Lower leg skin (tissue), 4 donors: ENCODE data around the gene RPIA. TPM values are rescaled to one million over a fixed set of nuclear protein-coding genes. Genes with fewer than 3 reads are reported as not detected.
A peak's percentile ranks its signal among the peaks of the same experiment; 100 is the strongest.

ENCODE experiments used
- DNase-seq, 2 donors: peaks; one replicate each; pipeline ENCODE4 v3.0.0-alpha.2; 2019; ENCODE audit warnings: low spot score in 2 of 2
- H3K4me3 ChIP-seq: fragments of 200-600 bp; sonication (generic); 2 replicates; pipeline ENCODE4 v1.5.1; 2017; ENCODE audit warnings: mild to moderate bottlenecking, low read depth; ENCODE audit not compliant: poor library complexity, severe bottlenecking
- POLR2A ChIP-seq, 2 donors: fragments of 450-650 bp; IDR thresholded peaks; one replicate each; pipeline ENCODE4 v1.6.1; 2016 to 2017; ENCODE audit warnings: antibody characterized with exemption in 2 of 2, mild to moderate bottlenecking in 1 of 2, moderate library complexity in 1 of 2
- WGBS, 2 donors: methylation state at CpG; one replicate each; pipeline ENCODE4 v1.1.5; 2018; 5-methylcytosine and 5-hydroxymethylcytosine counted together
- intact Hi-C: fragments of 100-400 bp; cut with DNase I; formaldehyde crosslinking; loops from one replicate; pipeline ENCODE4 v1.15.0; 2023; ENCODE audit warnings: low total_unique reads
- total RNA-seq, 4 donors: library from RNA; depleted of rRNA; stranded (reverse); fragments of >200 nt; gene quantifications; one replicate each; pipeline ENCODE4 v1.1.0, GENCODE V29; 2016
- TF ChIP-seq, protein P1 (sequence below), 3 donors: fragments of 450-650 bp; IDR thresholded peaks; one replicate each; pipeline ENCODE4 v1.5.1; 2016; ENCODE audit warnings: antibody characterized with exemption in 3 of 3, mild to moderate bottlenecking in 3 of 3, moderate library complexity in 2 of 3

The RPIA gene
- total RNA-seq, 4 donors from 2014 or later, result 5.9 to 14.1 (median 8.5) TPM

DNA sequence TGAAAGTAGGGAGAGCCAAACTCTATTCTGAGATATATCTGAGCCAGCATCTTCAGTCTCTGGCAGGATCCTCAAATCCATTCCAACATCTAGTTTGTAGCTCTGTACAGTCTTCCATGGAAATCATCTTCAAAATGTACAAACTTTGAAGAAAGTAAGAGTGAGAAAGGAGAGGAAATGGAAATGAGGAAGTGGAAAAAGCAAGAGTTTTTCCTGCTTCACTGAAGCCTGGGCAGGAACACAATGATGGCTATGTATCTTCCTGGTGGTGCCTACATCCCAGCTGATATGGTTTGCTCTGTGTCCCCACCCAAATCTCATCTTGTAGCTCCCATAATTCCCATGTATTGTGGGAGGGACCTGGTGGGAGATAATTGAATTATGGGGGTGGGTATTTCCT is 4.1 kb upstream of the RPIA start:
- no peak overlapping the region for H3K4me3 ChIP-seq
- TF ChIP-seq POLR2A (IDR thresholded peaks at IDR 0.05), result no peak
- TF ChIP-seq, protein P1, sequence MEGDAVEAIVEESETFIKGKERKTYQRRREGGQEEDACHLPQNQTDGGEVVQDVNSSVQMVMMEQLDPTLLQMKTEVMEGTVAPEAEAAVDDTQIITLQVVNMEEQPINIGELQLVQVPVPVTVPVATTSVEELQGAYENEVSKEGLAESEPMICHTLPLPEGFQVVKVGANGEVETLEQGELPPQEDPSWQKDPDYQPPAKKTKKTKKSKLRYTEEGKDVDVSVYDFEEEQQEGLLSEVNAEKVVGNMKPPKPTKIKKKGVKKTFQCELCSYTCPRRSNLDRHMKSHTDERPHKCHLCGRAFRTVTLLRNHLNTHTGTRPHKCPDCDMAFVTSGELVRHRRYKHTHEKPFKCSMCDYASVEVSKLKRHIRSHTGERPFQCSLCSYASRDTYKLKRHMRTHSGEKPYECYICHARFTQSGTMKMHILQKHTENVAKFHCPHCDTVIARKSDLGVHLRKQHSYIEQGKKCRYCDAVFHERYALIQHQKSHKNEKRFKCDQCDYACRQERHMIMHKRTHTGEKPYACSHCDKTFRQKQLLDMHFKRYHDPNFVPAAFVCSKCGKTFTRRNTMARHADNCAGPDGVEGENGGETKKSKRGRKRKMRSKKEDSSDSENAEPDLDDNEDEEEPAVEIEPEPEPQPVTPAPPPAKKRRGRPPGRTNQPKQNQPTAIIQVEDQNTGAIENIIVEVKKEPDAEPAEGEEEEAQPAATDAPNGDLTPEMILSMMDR (IDR thresholded peaks at IDR 0.05), result no peak
- no peak for DNase-seq
- intact Hi-C loops, result no loop called here

GRCh38 chr2:88690591-88691338 is 708 bp upstream of the RPIA start:
- DNase-seq, result peak; percentile 43 to 86
- TF ChIP-seq, protein P1 (IDR thresholded peaks at IDR 0.05), result no peak
- no peak for TF ChIP-seq POLR2A (IDR thresholded peaks at IDR 0.05)
- WGBS, 2 donors, result 34 to 35% methylated on average over 20 of the region's 20 CpGs
- intact Hi-C loops, result no loop called here
- peak overlapping the region; percentile 57 for H3K4me3 ChIP-seq

- intact Hi-C loops, result no loop called here
- 1 to 3% methylated on average over 11 of the region's 11 CpGs for WGBS, 2 donors
- H3K4me3 ChIP-seq, result peak overlapping the region; percentile 64
- no peak for TF ChIP-seq POLR2A (IDR thresholded peaks at IDR 0.05)
- TF ChIP-seq, protein P1 (IDR thresholded peaks at IDR 0.05), result no peak
- peak; percentile 23 to 91 for DNase-seq
Observed at GRCh38 chr2:88692187-88692586, 714 bp downstream of the RPIA start.

DNA sequence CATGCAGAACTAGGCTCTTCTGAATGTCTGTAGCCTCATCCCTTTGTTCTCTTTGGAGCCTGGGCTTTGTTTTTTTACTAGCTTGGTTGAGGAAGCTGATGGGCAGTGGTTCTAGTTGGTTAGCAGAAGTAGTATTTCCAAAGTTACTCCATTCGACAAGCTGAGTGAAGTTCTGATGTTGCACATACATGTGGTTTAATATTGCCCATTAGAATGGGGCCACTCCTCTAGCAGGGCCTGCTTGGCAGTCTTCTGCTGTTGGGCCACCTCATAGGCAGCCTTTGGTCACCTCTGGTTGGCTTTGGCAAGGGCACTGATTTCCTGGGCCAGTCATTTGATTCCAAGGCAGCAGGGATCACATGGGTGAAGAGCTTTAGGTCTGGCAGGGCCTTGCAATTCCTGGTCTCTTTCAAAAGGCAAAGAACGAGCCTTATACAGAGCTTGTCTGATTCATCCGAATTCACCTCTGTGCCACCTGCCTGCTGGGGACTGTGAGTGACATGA is 2.5 kb downstream of the RPIA start:
- intact Hi-C loops, result no loop called here
- WGBS, 2 donors, result 92 to 96% methylated on average over 3 of the region's 3 CpGs
- no peak overlapping the region for H3K4me3 ChIP-seq
- TF ChIP-seq, protein P1 (IDR thresholded peaks at IDR 0.05), result no peak
- no peak for TF ChIP-seq POLR2A (IDR thresholded peaks at IDR 0.05)
- DNase-seq, result no peak

GRCh38 chr2:88696611-88697010 is 5.1 kb downstream of the RPIA start:
- no peak for DNase-seq
- TF ChIP-seq POLR2A (IDR thresholded peaks at IDR 0.05), result no peak
- TF ChIP-seq, protein P1 (IDR thresholded peaks at IDR 0.05), result no peak
- 75 to 79% methylated on average over 3 of the region's 3 CpGs for WGBS, 2 donors
- no peak overlapping the region for H3K4me3 ChIP-seq
- intact Hi-C loops, result no loop called here
